ENCODE data around the gene APEX2. TPM values are rescaled to one million over a fixed set of nuclear protein-coding genes. Genes with fewer than 3 reads are reported as not detected.
A peak's percentile ranks its signal among the peaks of the same experiment; 100 is the strongest.

APEX2 gene
- total and polyA plus RNA-seq, 2 experiments from 2014 or later: 10.0 to 20.1 TPM

GRCh38 chrX:55005256-55005655 is 5.1 kb downstream of the APEX2 start (continued):
- TF ChIP-seq CTCF (conservative IDR thresholded peaks at IDR 0.05; ENCODE audit: low read depth in 2 of 2): no peak
- no peak for TF ChIP-seq EZH2 (IDR thresholded peaks at IDR 0.05; ENCODE audit: low read depth, unreplicated experiment)
- no peak for TF ChIP-seq NANOG (IDR thresholded peaks at IDR 0.05; ENCODE audit: borderline replicate concordance)
- no peak for TF ChIP-seq POLR2AphosphoS5 (IDR thresholded peaks at IDR 0.05; ENCODE audit: low read depth)
- no peak for TF ChIP-seq ZNF462 (CRISPR knock-in tag; IDR thresholded peaks at IDR 0.05)

GRCh38 chrX:55006827-55007621 is 6.9 kb downstream of the APEX2 start:
- Mint-ChIP-seq H3K4me1 (peaks cover 8% of the 10 kb centered on the region), H3K27ac (peak overlapping the region; percentile 27; the same call in 1 of the 2 replicates), H3K27me3 (ENCODE audit: insufficient read depth, low read depth, poor library complexity) (no peaks in the 10 kb centered on the region), H3K36me3 (ENCODE audit: low read depth) (peaks cover 45% of the 10 kb centered on the region), H3K4me3 (no peak overlapping the region), H3K9me3 (no peaks in the 10 kb centered on the region)
- no peak overlapping the region for H2AFZ ChIP-seq
- no peak overlapping the region for H3K27ac ChIP-seq (ENCODE audit: low read depth)
- H3K4me2 ChIP-seq: no peak overlapping the region
- H4K20me1 ChIP-seq (replicated peaks; ENCODE audit: insufficient read depth): no peaks in the 10 kb centered on the region
- no peak for DNase-seq (ENCODE audit: low spot score)
- H3K4me3 ChIP-seq: no peak overlapping the region
- H3K36me3 ChIP-seq (ENCODE audit: insufficient read depth): no peaks in the 10 kb centered on the region
- no peaks in the 10 kb centered on the region for H3K4me1 ChIP-seq (ENCODE audit: insufficient read depth)
- H3K9me2 ChIP-seq (ENCODE audit: insufficient read depth): no peaks in the 10 kb centered on the region
- no peaks in the 10 kb centered on the region for H3K27me3 ChIP-seq (ENCODE audit: insufficient read depth)
- H3F3A ChIP-seq (replicated peaks; ENCODE audit: low read depth): no peaks in the 10 kb centered on the region
- H3K79me2 ChIP-seq (replicated peaks; ENCODE audit: insufficient read depth): no peaks in the 10 kb centered on the region
- no peak for ATAC-seq
- TF ChIP-seq ZNF331 (CRISPR knock-in tag; IDR thresholded peaks at IDR 0.05; ENCODE audit: low read depth) (no peak), CREB1 (CRISPR knock-in tag; IDR thresholded peaks at IDR 0.05; ENCODE audit: low read depth) (no peak), JUNB (IDR thresholded peaks at IDR 0.05; ENCODE audit: unreplicated experiment) (no peak), ZNF114 (CRISPR knock-in tag; IDR thresholded peaks at IDR 0.05) (no peak), CTCF (conservative IDR thresholded peaks at IDR 0.05; ENCODE audit: low read depth in 2 of 2) (no peak), EZH2 (IDR thresholded peaks at IDR 0.05; ENCODE audit: low read depth, unreplicated experiment) (no peak), STAT1 (IDR thresholded peaks at IDR 0.05; ENCODE audit: unreplicated experiment) (no peak)

Data from GM23338 (cell line).